ENCODE measurements around the gene KIAA0930.

KIAA0930 gene

DNA sequence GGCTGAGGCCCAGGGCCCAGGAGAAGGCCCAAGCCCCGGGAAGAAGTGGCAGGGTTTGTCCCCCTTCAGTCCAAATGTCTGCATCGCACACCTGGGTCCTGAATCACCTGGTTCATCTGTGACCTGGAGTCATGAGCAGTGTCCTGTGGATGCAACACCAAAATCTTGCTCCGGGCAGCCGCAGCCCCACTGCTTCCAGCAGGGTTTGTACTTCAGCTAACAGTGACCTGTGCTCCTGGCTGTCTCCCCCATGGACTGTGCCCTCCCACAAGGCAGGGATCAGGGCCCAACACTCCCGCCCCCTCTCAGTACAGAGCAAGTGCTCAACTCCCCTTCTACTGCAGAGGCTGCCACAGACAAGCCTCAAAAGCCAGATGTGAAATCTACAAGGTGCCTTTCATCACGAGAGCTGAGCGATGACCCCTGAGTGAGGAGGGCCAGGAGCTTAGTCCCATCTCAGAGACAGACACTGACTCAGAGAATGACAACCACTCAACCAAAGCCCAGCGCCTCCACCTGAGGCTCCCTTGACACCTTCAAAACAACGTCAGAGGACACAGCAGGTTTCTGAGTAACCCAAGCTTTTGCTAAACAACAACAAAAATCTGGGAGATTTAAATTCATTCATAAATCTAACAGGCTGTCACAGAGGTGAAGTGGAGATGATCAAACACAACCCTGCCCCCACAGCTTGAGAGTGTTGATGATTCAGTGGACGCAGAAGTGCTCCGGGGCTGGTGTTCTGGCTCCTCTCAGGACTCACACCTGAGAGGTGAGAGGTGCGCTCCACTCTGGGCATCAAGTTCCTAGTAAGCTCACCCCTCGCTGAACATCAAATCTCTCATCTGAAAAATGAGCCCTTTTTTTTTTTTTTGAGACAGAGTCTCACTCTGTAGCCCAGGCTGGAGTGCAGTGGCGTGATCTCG, 3.4 kb downstream of the KIAA0930 start:
- no peak for DNase-seq

DNA sequence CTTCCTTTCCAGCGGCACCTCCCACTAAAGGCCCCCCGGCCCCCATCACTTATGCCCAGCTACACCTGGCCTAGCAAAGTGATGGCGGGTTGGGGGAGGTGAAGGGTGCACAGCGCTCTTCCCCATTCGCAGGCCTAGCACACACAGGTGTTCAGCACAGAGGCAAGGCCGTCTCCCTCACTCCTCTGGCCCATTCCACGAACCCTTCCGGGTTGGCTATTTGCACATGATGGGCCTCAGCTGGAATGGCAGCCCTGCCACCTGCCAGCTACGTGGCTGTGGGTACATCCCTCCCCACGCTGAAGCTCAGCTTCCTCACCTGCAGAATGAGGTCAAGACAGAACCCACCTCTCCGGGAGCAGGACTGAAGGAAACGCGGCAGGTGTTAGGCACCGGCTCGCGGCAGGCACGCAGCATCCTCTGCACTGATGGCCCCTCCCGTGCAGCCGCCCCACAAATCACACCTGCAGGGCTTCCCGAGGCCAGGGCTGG, 4.8 kb downstream of the KIAA0930 start:
- no peak for DNase-seq

- DNase-seq = peak; percentile 63
Measured at GRCh38 chr22:45235101-45235777, 5.5 kb downstream of the KIAA0930 start.

- no peak for DNase-seq
Measured at GRCh38 chr22:45233827-45234226, 6.9 kb downstream of the KIAA0930 start.

DNA sequence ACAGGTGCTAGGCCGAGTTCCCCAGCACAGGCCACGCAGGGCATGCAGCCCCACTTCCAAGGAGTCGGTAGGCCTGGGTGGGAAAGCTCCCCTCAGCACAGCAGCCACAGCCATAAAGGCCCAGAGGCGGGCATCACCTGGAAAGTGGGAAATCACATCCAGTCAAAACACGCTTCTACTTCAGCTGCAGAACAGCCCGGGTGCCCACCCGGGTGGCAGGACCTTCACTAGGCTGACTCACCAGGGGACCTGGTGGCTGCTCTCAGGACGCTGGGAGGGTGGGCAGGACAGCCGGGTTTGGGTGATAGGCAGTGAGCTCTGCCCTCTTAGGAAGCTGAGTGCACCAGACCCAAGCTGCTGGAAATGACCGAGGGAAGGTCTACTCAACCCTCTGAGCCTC, 7.3 kb downstream of the KIAA0930 start:
- DNase-seq = no peak

GRCh38 chr22:45231293-45231692, 9.4 kb downstream of the KIAA0930 start:
- DNase-seq = no peak

DNA sequence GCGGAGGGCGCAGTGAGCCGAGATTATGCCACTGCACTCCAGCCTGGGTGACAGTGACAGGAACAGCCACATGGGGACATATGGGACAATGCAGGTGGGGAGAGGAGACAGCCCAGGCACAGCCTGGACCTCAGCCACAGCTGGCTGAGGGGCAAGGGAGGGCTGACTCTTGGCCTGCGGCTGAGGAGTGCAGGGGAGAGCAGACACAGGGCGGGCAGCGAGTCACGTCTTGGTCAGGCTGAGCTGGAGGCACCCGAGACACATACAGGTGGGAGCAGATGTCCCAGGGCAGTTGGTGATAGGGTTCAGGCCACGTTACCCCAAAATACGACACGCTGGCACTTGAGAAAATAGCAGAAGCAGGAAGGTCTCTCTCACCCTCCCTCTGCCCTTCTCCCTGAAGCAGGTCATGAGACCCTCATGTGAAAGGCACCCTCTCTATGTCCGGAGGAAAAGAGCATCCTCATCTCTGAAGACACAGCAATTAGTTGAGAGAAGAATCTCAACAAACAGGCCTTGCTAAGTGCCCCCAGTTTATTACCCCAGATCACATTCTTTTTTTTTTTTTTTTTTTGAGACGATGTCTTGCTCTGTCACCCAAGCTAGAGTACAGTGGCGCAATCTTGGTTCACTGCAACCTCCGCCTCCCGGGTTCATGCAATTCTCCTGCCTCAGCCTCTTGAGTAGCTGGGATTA, 10.5 kb downstream of the KIAA0930 start:
- DNase-seq = peak; percentile 33

DNA sequence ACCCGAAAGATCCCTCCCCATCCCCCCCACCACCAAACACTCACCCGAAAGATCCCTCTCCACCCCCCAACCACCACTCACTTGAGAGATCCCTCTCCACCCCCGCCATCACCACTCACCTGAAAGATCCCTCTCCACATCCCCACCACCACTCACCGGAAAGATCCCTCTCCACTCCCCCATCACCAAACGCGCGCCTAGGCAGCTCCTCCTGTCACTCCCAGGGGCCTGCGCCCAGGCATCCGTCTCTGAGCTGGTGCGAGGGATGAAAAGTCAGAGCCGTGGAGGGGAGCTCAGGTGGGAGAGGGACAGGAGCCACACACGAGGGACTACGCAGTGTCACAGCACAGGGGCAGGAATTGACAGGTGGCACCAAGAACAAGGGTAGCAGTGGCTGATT, 11.5 kb downstream of the KIAA0930 start:
- DNase-seq = no peak

DNA sequence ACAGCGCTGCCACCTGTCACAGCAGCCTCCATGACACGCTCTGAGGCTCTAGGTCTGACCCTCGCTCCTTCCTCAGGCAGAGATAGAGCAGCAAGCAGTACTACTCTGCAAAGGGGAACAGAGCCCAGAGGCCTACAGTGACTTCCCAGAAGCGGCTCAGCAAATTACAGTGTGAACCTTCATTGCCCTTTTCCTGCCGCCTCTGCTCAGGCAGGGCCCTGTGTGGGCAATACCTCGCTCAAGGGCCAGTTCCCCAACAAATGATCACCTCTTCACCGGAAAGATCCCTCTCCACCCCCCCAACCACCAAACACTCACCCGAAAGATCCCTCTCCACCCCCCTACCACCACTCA, 12.3 kb downstream of the KIAA0930 start:
- DNase-seq = peak; percentile 31

DNA sequence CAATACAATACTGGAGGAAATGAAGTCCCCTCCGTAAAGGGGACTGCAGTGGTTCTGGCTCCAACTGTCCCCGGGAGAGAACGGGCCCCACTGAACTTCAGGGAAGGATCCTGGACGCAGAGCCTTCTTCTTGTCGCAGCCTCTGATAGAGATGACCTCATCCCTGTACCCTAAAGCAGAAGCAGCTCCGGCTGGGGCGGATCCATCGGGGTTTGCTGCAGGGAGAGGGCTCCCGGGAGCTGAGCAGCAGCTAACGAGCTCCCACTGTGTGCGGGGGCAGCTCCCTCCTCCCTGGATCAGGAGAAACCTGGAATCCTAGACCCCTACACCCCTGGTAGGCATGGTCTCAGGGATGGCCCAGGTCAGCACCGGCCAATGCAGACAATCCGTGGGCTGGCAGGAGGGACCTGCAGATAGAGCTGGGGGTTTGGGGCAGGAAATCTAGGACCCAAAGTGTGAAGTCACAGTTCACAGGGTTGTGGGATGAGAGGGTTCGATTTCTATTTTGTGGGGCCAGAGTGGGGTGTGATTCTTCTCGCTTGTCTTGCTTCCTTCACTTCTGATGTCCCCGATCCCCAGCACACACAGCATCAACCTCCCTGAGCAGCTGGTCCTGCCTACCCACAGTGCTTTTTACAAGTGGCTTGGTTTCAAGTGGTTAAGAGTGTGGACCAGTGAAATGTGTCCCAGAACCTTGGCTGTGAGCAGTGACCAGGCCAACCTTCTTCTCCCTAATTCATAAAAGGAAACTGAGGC, 12.9 kb downstream of the KIAA0930 start:
- peak; percentile 48 for DNase-seq

GRCh38 chr22:45226503-45227186, 14.0 kb downstream of the KIAA0930 start:
- peak; percentile 51 for DNase-seq

DNA sequence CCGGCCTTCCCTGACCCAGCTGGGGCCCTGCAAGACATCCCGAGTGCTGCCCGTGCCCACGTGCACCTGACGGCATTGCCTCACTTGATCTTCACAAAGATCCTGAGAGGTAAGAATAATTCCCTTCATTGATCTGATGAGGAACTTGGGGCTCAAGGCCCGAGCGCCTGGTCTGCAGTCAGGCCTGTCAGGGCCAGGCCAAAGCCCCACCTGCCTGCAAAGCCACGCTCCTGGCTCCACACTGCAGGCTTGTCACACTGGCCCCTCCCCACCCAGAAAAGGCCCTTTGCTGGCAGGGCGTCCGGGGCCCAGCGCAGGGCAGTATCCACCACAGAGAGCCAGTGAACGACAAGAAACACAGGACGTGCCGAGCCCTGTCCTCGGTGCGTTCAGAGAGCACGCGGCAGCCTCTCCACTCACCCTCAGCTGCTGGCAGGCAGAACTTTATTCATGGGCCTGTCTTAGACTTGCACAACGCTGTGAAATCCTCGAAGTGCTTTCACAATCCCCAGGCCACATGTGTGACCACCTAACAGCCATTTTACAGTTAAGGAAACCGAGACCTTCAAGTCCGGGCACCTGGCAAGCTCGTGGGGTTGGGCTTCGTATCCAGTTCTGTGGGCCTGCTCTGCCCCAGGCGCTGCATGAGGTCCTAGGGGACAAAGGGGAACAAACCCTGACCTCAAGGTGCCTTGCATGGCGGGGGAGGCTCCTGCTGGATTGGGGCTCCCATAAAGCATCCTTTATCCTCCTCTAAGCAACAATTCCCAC, 14.8 kb downstream of the KIAA0930 start:
- DNase-seq = peak; percentile 56

DNA sequence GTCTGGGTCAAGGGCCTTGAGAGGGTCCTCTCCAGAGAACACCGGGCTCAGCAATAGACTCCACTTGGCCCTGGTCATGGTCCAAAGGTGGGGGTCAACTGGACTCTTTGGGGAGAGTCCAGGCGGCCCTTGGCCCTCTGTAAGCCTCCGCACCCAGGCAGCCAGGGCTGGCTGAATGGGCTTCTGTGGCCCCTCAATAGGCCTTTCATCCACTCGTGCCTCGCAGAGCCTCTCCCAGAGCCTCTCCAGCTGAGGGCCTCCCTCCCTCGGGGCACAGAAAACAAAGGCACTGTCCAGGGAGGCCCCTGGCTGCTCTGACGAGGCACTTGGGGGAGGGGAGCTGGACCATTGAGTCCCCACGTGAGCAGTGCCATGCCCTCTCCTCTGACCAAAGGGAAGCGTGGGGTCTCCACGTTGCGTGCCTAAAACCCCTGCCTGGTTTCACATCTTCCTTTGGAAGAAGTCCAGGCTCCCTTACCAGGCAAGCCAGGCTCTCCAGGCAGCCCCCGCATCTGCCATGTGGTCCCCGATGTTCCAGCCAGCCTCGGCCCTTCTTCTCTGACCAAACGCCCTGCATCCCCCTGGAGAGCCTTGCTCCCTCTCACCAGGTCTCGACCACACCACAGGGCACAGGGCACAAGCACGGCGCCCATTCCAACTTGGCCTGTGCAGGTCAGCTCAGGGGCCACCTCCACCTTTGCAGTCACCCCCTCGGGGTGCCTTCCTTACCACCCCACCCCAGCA, 15.5 kb downstream of the KIAA0930 start:
- no peak for DNase-seq

DNA sequence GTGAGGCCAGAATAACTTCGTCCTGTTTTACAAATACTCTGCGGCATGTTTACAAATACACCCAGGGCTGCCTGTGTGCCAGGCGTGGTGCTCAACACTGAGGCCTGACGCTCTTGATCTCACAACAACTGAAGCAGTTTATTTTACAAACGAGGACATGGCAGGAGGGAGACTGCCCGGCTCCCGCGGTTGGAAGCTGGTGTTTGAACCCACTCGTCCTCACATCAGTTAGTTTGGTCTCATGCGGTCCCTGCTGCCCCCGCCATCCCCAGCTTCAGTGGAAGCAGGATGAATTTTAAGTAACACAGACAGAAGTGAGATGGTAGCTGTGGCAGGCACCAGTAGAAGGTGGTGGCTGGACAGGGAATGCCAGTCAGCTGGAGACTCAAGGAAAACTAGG, 16.4 kb downstream of the KIAA0930 start:
- no peak for DNase-seq

DNA sequence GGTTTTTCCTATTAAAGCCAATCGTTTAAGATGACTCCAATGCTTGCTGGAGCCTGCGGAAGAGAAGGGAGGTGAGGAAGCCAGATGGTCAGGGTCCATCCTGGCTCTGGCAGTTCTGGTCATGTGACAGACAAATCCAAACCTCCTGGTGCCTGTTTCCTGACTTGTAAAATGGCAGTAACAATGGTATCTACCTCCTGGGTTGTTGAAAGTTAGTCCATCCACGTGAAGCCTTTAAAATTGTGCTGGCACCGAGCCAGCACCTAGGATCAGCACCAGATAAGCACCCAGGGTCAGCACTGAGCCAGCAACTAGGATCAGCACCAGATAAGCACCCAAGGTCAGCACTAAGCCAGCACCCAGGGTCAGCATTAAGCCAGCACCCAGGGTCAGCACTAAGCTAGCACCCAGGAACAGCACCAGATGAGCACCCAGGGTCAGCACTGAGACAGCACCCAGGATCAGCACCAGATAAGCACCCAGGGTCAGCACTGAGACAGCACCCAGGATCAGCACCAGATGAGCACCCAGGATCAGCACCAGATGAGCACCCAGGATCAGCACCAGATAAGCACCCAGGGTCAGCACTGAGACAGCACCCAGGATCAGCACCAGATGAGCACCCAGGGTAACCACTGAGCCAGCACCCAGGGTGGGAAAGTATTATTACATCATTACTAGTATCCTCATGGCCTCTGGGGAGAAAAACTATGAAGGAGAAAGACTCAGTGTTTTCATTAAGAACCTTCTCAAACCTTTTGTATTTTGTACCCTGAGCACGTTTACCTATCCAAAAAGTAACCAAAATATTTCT, 17.2 kb downstream of the KIAA0930 start:
- no peak for DNase-seq

- no peak for DNase-seq
Measured at GRCh38 chr22:45221201-45221600, 19.5 kb downstream of the KIAA0930 start.

DNA sequence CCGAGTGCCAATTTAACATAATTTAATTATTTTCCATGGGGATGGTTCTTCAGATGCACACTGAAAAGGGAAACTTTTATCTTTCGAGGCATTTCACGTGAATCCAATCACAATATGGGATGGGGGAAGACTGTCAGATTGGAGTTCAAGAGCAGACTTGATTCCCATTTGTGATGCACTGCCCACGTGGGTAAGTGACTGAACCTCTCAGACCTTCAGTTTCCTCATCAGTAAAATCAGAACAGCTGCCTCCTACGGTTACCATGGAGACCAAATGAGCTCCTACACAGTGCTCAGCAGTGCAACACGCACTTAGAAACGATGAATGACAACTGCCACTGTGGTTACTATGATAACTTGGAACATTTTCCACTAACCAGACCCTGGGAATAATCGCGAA, 21.7 kb downstream of the KIAA0930 start:
- DNase-seq = peak; percentile 41

GRCh38 chr22:45217806-45218205, 22.9 kb downstream of the KIAA0930 start:
- no peak for DNase-seq

DNA sequence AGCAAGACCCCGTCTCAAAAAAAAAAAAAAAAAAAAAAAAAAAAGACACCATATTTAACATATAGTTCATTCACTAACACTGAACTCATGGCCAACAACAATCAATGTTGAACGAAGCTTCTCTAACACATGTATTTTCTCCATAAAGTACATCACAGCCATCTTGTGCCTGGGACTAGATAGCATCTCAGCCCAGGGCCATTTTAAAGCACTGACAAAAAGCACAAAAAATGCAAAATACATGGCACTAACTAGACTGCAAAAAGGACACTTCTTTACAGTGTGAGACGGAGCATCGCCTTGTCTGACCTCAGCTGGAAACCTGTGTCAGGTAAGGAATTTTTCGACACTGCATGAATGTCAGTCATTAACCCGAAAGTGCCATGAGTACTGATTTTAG, 23.3 kb downstream of the KIAA0930 start:
- DNase-seq = no peak
